HS-27A (cell line): ENCODE data around the gene FOXR2.

Experiments used
- DNase-seq: peaks from one replicate; pipeline ENCODE4 v3.0.0-alpha.2; 2012; ENCODE audit warnings: low read depth, missing footprints

Gene FOXR2, protein sequence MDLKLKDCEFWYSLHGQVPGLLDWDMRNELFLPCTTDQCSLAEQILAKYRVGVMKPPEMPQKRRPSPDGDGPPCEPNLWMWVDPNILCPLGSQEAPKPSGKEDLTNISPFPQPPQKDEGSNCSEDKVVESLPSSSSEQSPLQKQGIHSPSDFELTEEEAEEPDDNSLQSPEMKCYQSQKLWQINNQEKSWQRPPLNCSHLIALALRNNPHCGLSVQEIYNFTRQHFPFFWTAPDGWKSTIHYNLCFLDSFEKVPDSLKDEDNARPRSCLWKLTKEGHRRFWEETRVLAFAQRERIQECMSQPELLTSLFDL

DNA sequence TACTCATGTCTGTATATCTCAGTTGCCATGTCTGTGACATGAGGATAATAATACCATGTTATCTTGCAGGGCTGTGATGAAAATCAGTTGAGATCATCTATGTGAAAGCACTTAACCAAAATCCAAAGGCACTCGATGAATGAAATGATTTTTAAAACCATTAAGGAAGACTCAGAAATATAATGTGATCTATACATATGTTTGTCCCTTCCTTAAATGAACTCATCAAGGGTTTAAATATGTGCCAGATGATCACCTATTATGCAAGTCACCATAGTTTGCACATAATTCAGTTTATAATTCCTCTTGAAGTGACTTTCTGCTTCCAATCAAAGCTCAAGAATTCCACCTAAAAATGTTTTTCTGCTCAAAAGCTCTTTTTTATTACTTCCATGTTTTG is at the start of gene FOXR2:
FOXR2 (plus strand) TSS at position 301 of the 400 bp plus-strand sequence. CDS start 312 bp downstream, outside the sequence.
- no peak for DNase-seq

DNA sequence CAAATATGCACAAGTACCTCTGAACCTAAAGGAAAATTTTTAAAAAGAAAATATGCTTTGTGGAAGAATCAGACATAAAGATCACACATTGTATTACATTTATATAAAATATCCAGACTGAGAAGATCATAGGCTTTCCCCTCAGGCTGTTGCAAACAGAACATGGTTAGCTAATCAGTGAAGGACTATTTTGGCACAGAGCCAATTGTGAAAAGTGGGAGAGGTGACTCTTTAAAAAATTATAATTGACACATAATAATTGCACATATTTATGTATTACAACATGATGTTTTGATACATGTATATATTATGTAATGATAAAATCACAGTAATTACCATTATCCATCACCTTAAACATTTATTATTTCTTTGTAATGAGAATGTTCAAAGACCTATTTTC is 44.1 kb upstream of the FOXR2 start:
- no peak for DNase-seq

DNA sequence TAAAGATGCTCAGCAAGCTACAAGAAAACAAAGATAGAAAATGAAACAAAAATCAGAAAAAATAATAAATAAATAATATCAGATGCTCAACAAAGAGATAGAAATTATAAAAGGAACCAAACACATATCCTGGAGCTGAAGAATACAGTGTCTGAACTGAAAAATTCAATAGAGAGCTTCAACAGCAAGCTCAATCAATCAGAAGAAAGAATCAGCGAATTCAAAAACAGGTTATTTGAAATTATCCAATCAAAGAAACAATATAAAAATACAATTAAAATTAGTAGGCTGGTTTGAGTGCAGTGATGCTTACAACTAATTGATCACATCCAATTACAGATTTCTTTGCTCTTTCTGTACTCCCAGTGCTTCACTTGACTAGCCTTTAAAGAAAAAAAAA is 40.8 kb upstream of the FOXR2 start:
- DNase-seq: no peak

DNA sequence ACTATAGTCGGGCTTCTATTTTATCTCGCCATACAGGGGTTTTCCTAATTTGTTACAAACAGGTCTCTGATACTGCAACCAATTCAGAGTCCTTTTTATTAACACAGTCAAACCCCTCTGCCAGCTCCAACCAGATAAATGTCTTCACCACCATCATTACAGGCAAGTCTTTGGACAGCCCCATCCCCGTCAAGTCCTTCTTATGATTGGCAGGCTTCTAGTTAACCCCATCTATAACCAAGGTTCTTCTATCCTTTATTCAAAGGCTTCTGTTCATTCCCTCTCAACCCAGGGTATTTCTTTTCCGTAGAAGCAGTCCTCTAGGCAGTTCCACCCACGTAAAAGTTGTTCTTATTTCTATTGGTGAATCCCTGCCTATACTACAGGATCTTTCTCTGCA is 29.9 kb upstream of the FOXR2 start:
- no peak for DNase-seq

DNA sequence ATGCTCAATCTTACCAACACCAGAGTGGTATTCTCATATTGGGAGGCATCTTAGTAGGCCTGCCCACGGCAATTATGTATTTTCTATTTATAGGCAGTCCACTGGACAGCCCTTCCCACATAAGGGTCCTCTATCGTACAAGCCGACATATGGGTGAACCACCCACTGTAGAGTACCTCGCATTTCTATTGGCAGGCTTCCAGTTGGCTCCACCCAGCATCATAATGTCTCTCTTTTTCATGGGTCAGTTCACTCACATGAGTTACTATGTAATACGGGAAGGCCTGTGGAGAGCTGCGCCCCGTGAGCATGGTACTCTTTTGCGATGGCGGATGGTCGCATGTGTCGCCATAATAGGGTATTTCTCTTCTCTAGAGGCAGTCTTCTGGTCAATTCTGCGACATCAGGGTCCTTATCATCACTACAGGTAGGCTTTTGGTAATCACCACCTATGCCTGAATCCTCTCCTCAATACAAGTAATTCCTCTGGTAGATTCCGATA is 29.4 kb upstream of the FOXR2 start:
- DNase-seq: no peak

DNA sequence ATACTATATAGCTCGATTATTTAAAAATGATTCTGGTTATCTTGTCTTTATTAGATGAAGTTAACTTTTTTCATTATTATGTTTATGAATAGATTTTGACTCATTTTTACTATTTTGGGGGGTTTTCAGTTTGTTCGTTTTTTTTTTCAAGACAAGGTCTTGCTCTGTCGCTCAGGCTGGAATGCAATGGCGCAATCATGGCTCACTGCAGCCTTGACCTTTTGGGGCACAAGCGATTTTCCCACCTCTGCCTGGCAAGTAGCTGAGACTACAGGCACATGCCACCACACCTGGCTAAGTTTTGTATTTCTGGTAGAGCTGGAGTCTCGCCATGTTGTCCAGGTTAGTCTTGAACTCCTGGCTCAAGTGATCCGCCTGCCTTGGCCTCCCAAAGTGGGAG is 24.9 kb upstream of the FOXR2 start:
- no peak for DNase-seq

DNA sequence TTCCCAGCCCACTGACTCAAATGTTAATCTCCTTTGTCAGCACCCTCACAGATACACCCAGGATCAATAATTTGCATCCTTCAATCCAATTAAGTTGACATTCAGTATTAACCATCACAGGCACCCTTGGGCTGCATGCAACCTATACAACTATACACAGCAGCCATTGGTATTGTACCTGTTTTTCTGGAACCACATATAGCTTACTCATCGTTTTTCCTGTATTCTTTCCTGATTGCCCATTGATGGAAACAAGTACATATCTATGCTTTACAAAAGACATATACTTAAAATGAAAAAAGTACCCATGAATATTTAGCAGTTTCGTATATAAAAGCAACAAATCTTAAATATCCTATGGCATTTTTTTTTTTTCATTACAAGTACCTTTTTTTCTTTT is 3.7 kb upstream of the FOXR2 start:
- no peak for DNase-seq

DNA sequence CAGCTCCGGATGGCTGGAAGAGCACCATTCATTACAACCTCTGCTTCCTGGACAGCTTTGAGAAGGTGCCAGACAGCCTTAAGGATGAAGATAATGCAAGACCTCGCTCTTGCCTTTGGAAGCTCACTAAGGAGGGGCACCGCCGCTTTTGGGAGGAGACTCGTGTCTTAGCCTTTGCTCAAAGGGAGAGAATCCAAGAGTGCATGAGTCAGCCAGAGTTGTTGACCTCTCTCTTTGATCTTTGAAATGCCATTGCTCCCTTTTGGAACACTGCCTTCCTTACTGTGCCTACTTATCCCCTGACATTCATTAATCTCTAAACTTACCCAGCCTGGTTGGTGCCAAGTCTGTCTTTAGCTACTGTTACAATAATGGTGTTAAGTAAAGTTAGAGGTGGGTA is 1.2 kb downstream of the FOXR2 start:
- DNase-seq: no peak

DNA sequence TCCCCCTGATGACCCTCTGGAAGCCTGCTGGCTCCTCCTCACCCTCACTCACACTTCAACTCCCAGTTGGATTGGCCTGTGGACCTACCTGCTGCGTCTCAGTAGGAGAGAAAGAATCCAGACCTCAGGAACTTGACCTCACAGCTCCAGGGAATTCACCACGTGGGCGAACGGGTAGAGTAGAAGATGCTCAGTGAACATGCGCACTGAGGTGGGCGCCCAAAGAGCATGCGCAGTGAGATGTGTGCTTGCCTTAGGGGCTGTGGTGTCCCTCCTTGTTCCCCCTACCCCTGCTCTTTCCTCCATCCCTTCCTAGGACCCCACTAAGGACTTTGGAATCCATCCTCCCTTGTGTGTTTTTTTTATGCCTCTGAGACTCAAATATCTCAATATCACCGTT is 12.9 kb downstream of the FOXR2 start:
- DNase-seq: no peak

DNA sequence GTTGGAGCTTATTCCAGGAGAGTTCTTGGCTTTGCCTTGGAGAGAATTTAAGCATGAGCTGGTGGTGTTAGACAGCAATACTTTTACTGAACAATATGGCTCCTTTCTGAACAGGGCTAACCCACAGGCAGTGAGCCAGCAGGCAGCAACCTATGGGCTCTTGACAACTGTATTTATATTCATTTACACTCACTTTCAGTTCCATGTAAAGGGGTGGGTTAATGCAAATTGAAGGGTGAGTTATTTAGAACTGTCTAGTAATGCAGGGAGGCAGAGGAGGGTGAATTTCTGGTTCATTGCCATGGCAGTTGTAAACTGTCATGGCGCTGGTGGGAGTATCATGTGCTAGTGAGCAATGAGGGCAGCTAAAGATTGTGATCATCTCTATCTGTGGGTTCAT is 15.7 kb downstream of the FOXR2 start:
- DNase-seq: no peak

DNA sequence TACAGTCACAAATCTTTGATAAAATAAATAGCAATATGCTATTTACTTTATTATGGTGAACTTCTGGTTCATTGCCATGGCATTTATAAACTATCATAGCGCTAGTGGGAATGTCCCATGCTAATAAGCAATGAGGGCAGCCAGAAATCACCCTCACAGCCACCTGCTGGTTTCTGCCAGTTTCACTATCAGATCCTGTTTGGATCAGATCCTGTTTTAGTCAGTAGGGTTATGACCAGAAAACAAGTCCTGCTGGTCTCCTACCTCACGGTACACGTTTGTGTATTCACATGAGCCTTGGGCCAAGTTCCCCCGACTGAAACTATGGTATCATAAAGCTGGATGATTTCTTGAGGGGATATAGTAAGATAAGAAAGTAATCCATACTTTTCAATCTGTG is 17.7 kb downstream of the FOXR2 start:
- no peak for DNase-seq

DNA sequence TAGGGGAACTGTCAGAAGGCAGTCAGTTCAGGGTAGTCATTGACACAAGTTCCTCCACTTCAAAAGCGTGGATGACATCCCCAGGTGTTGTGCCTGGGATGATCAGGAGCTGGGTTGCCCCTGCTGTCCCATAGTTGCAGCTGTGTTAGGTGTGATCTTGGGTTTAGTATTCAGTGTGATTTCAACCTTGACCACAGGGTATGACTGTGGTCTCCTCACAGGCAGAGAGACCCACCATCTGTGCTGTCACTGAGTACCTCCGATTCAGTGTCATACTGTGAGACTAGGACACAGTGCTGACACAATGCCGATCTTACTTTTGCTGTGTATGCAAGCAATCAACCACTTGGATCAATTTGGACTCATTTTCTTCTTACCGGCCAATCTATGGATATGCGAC is 25.2 kb downstream of the FOXR2 start:
- DNase-seq: no peak

DNA sequence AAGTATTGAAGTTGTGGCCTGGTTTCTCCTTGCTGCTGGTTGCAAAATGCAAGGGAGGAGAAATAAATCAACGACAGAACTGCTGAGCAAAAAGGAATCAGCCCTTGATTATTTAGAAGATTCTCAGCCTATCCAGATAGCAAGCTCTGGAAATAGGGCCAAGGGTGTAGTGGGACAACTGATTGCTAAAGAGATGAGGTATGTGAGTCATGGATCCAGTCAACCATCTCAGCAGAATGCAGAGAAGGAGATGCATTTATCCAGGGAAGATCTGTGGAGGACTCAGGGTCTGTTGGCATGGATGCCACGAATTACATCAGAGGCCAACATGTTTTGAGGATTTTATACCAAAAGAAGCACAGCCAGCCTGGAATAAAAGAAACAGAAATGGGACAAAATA is 36.7 kb downstream of the FOXR2 start:
- DNase-seq: no peak

DNA sequence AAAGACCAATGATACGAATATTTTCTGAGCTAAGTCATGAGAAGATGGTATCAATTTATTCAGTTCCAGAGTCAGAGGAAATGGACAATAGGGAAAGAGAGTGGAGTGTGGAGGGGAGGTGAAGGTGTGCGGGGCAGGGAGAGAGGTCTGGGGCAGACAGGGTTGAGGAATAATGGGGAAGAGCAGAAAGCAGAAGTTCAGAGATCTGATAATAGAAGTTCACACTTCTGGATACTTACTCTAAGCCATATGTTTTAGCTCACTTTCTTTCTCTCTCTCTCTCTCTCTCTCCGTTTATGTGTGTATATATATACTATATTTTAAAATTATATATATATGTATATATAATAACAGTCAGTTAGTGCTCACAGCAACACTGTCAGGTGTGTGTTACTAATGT is 40.4 kb downstream of the FOXR2 start:
- no peak for DNase-seq

DNA sequence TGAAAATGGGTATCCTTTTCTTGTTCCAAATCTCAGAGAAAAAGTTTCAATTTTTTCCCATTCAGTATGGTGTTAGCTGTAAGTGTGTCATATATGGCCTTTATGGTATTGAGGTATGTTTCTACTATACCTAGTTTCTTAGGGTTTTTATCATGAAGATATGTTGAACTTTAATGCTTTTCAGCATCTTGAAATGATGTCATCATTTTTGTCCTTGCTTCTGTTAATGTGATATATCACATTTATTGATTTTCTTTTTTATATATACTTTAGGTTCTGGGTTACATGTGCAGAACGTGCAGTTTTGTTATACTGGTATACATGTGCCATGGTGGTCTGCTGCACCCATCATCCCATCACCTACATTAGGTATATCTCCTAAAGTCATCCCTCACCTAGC is 44.9 kb downstream of the FOXR2 start:
- DNase-seq: no peak
